Mononuclear cell (primary cell): Measurements from ENCODE around the gene SLC17A3. TPM values are rescaled to one million over a fixed set of nuclear protein-coding genes. Genes with fewer than 3 reads are reported as not detected.

Source experiments
- H3K27me3 ChIP-seq: 2 replicates; pipeline ENCODE4 v1.6.0; 2011; ENCODE audit warnings: low read length, control low read depth; ENCODE audit not compliant: insufficient read depth
- H3K4me1 ChIP-seq: 2 replicates; pipeline ENCODE4 v1.5.1; 2011; ENCODE audit warnings: mild to moderate bottlenecking, low read length, control low read depth; ENCODE audit not compliant: insufficient read depth
- H3K4me3 ChIP-seq: 2 replicates; pipeline ENCODE4 v1.5.1; 2011; ENCODE audit warnings: mild to moderate bottlenecking, low read length, moderate library complexity
- H3K9me3 ChIP-seq: 2 replicates; pipeline ENCODE4 v1.5.1; 2011; ENCODE audit warnings: low read depth, mild to moderate bottlenecking, control low read depth, low read length
- total RNA-seq: library from RNA; depleted of rRNA; stranded (reverse); fragments of >200 nt; gene quantifications from one replicate; pipeline ENCODE4 v1.2.3, GENCODE V29; 2012

The SLC17A3 gene
- total RNA-seq, 1 donor: 0.31 TPM

DNA sequence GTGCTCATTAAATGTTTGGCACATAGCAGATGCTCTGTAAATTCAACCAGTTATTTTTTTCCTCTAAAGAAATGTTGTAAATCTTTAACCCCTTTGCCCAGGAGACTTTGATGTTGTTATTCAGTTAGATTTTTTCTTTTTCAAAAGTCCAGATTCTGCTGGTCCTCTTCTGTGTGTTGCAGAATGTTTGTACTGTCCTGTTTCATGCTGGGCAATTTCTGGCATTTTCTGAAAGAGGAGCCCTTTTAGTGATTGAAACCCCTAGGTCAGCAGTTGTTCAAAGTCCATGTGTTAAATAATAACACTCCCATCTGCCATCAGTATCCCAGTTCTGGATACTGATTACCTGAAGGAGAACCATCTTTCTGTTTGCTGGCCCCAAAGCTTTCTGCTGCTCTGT lies 40.9 kb downstream of the SLC17A3 start:
- Histone ChIP-seq H3K9me3 (no peaks in the 10 kb centered on the region), H3K27me3 (no peaks in the 10 kb centered on the region), H3K4me1 (no peaks in the 10 kb centered on the region), H3K4me3 (no peak overlapping the region)

DNA sequence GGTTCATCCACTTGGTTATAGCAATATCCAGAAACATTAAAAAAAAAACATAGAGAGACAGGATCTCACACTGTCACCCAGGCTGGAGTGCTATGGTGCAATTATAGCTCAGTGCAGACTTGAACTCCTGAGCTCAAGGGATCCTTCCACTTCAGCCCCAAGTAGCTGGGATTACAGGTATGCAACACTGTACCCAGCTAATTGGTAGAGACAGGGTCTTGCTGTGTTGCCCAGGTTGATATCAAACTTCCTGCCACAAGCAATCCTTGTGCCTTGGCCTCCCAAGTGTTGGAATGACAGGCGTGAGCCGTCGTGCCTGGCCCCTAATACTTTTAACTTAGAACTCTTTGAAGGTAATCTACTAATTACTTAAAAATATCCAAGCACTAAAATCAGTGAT lies 41.4 kb downstream of the SLC17A3 start:
- no peaks in the 10 kb centered on the region for H3K9me3 ChIP-seq
- no peaks in the 10 kb centered on the region for H3K4me1 ChIP-seq
- H3K27me3 ChIP-seq: no peaks in the 10 kb centered on the region
- H3K4me3 ChIP-seq: no peak overlapping the region

DNA sequence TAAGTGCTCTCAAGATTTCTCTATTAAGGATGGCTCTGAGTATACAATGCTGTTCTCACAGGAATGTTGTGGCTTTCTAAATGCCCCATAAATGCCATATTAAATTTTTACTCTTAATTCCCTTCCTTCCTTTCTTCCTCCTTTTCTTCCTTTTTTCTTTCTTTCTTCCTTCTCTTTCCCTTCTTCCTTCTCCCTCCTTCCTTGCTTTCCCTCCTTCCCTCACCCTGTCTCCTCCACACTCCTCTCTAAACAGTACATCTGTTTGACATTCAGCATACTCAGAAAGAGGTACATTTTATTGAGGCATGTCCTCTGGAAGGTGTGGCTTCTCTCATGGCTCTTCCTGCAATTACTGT lies 41.8 kb downstream of the SLC17A3 start:
- Histone ChIP-seq H3K27me3 (no peaks in the 10 kb centered on the region), H3K4me1 (no peaks in the 10 kb centered on the region), H3K9me3 (no peaks in the 10 kb centered on the region), H3K4me3 (no peak overlapping the region)

GRCh38 chr6:25831532-25832306 lies 42.3 kb downstream of the SLC17A3 start, which contains the start of gene SLC17A1:
Gene SLC17A1, minus strand, starts transcription at chr6:25832052. Its CDS starts 1,495 bp downstream, at chr6:25830557.
- H3K9me3 ChIP-seq: no peaks in the 10 kb centered on the region
- no peaks in the 10 kb centered on the region for H3K27me3 ChIP-seq
- H3K4me1 ChIP-seq: no peaks in the 10 kb centered on the region
- no peak within 1 kb of the TSS for H3K4me3 ChIP-seq

- no peaks in the 10 kb centered on the region for H3K4me1 ChIP-seq
- H3K4me3 ChIP-seq: no peak overlapping the region
- no peaks in the 10 kb centered on the region for H3K9me3 ChIP-seq
- peaks cover 3% of the 10 kb centered on the region for H3K27me3 ChIP-seq
Observed at GRCh38 chr6:25830458-25830857, 43.6 kb downstream of the SLC17A3 start.

DNA sequence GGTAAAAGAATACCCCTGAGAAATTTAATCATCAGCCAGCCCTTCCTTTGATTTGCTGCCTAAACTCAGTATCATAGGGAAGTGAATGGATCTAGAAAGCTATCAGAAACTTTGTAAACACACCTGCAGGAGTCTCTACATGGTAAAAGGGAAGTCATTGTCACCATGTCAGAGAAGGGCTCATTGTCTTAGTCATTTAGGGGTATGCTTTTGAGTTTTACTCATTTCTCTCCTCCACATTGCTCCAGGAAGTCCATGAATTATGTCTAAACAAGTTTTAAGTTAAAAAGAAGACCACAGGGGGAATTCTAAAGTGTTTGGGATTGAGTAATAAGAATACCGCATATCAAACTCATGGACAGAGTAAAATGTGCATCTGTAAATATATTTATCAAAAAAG lies 44.7 kb downstream of the SLC17A3 start:
- Histone ChIP-seq H3K4me3 (no peak overlapping the region), H3K9me3 (no peaks in the 10 kb centered on the region), H3K27me3 (peaks cover 7% of the 10 kb centered on the region), H3K4me1 (no peaks in the 10 kb centered on the region)

GRCh38 chr6:25821341-25821740 lies 52.7 kb downstream of the SLC17A3 start:
- Histone ChIP-seq H3K27me3 (peaks cover 11% of the 10 kb centered on the region), H3K4me3 (no peak overlapping the region), H3K9me3 (no peaks in the 10 kb centered on the region), H3K4me1 (no peaks in the 10 kb centered on the region)

DNA sequence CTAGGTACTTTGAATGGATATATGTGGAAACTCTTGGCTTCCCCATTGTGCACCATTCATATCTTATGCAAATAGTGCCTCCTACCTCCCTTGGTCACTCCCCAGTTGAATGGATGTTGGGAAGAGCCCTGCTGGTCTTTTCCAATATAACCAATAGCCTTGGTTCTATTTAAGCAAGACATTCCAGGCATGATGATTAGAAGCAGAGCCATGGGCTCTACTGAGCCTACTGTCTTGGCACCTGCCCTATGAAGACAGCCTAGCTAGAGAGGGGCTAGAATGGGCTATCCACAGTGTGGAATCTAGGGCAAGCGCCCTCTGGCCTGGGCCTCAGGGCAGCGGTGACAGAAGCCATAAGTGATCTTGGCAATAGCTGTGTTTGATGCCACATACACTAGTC lies 57.8 kb downstream of the SLC17A3 start:
- Histone ChIP-seq H3K4me1 (no peaks in the 10 kb centered on the region), H3K27me3 (no peaks in the 10 kb centered on the region), H3K4me3 (no peak overlapping the region), H3K9me3 (no peaks in the 10 kb centered on the region)

GRCh38 chr6:25815194-25815593 lies 58.8 kb downstream of the SLC17A3 start:
- H3K27me3 ChIP-seq: no peaks in the 10 kb centered on the region
- H3K9me3 ChIP-seq: no peaks in the 10 kb centered on the region
- H3K4me3 ChIP-seq: no peak overlapping the region
- H3K4me1 ChIP-seq: no peaks in the 10 kb centered on the region

GRCh38 chr6:25804804-25805203 lies 69.2 kb downstream of the SLC17A3 start:
- no peaks in the 10 kb centered on the region for H3K9me3 ChIP-seq
- peaks cover 23% of the 10 kb centered on the region for H3K27me3 ChIP-seq
- H3K4me1 ChIP-seq: no peaks in the 10 kb centered on the region
- no peak overlapping the region for H3K4me3 ChIP-seq

GRCh38 chr6:25801436-25801835 lies 72.6 kb downstream of the SLC17A3 start:
- no peaks in the 10 kb centered on the region for H3K4me1 ChIP-seq

More at GRCh38 chr6:25801436-25801835, 72.6 kb downstream of the SLC17A3 start:
- peaks cover 22% of the 10 kb centered on the region for H3K27me3 ChIP-seq
- no peaks in the 10 kb centered on the region for H3K9me3 ChIP-seq
- H3K4me3 ChIP-seq: no peak overlapping the region

Other genes with a start within 250 kb of the SLC17A3 start
- gene SCGN, start 222.0 kb downstream of the SLC17A3 start, total RNA-seq: not detected
- not detected for gene SLC17A4, start 119.5 kb downstream of the SLC17A3 start, total RNA-seq
- not detected for gene SLC17A1, start 42.2 kb downstream of the SLC17A3 start, total RNA-seq
- gene SLC17A2, start 56.4 kb upstream of the SLC17A3 start, total RNA-seq: not detected
- gene TRIM38, start 88.6 kb upstream of the SLC17A3 start, total RNA-seq: 18.7 TPM
- 1.5 TPM for gene HFE, start 213.2 kb upstream of the SLC17A3 start, total RNA-seq